Measurements from ENCODE around the gene ERG. TPM values are rescaled to one million over a fixed set of nuclear protein-coding genes. Genes with fewer than 3 reads are reported as not detected.

Gene ERG
- 10 to 100 TPM; 19.4 to 22.1 (median 21.1) TPM for polyA plus RNA-seq (ENCODE audit: insufficient read length in 3 of 3)

- no peak for DNase-seq (ENCODE audit: low read depth in 3 of 3, low spot score in 2 of 3)
Observed at GRCh38 chr21:38498057-38498833, at the start of gene ERG. Gene ERG (minus strand): TSS chr21:38498477. CDS start chr21:38498380, 97 bp downstream.

GRCh38 chr21:38544661-38545060 is 46.4 kb upstream of the ERG start:
- DNase-seq (ENCODE audit: low read depth in 3 of 3, low spot score in 2 of 3), result no peak

- DNase-seq (ENCODE audit: low read depth in 3 of 3, low spot score in 2 of 3), result no peak
Observed at GRCh38 chr21:38542263-38542662, 44.0 kb upstream of the ERG start.

- no peak for DNase-seq (ENCODE audit: low read depth in 3 of 3, low spot score in 2 of 3)
Observed at GRCh38 chr21:38538353-38538752, 40.1 kb upstream of the ERG start.

- DNase-seq (ENCODE audit: low read depth in 3 of 3, low spot score in 2 of 3), result no peak
Observed at GRCh38 chr21:38534591-38534990, 36.3 kb upstream of the ERG start.

- no peak for DNase-seq (ENCODE audit: low read depth in 3 of 3, low spot score in 2 of 3)
Observed at GRCh38 chr21:38533887-38534286, 35.6 kb upstream of the ERG start.

GRCh38 chr21:38531591-38531990 is 33.3 kb upstream of the ERG start:
- DNase-seq (ENCODE audit: low read depth in 3 of 3, low spot score in 2 of 3), result peak; percentile 36 to 49 (median 43)

- DNase-seq (ENCODE audit: low read depth in 3 of 3, low spot score in 2 of 3), result no peak
Observed at GRCh38 chr21:38531039-38531541, 32.8 kb upstream of the ERG start.

- DNase-seq (ENCODE audit: low read depth in 3 of 3, low spot score in 2 of 3), result no peak
Observed at GRCh38 chr21:38527737-38528136, 29.5 kb upstream of the ERG start.

GRCh38 chr21:38525454-38525853 is 27.2 kb upstream of the ERG start:
- no peak for DNase-seq (ENCODE audit: low read depth in 3 of 3, low spot score in 2 of 3)

GRCh38 chr21:38524168-38525153 is 26.2 kb upstream of the ERG start:
- no peak for DNase-seq (ENCODE audit: low read depth in 3 of 3, low spot score in 2 of 3)

- no peak for DNase-seq (ENCODE audit: low read depth in 3 of 3, low spot score in 2 of 3)
Observed at GRCh38 chr21:38520511-38520910, 22.2 kb upstream of the ERG start.

- DNase-seq (ENCODE audit: low read depth in 3 of 3, low spot score in 2 of 3), result no peak
Observed at GRCh38 chr21:38511662-38512243, 13.5 kb upstream of the ERG start.

- no peak for DNase-seq (ENCODE audit: low read depth in 3 of 3, low spot score in 2 of 3)
Observed at GRCh38 chr21:38511198-38511597, 12.9 kb upstream of the ERG start.

- no peak for DNase-seq (ENCODE audit: low read depth in 3 of 3, low spot score in 2 of 3)
Observed at GRCh38 chr21:38507374-38507942, 9.2 kb upstream of the ERG start.

GRCh38 chr21:38506661-38507281 is 8.5 kb upstream of the ERG start:
- DNase-seq (ENCODE audit: low read depth in 3 of 3, low spot score in 2 of 3), result no peak

GRCh38 chr21:38505654-38506523 is 7.6 kb upstream of the ERG start:
- peak; percentile 38 to 67 (median 39) for DNase-seq (ENCODE audit: low read depth in 3 of 3, low spot score in 2 of 3)

GRCh38 chr21:38504066-38504465 is 5.8 kb upstream of the ERG start:
- no peak for DNase-seq (ENCODE audit: low read depth in 3 of 3, low spot score in 2 of 3)

- no peak for DNase-seq (ENCODE audit: low read depth in 3 of 3, low spot score in 2 of 3)
Observed at GRCh38 chr21:38503583-38503982, 5.3 kb upstream of the ERG start.
